Amniotic stem cell (primary cell): ENCODE data around the gene SPINK9.

Experiments
- DNase-seq: peaks from one replicate; lab custom pipeline; 2025; lab: John Stamatoyannopoulos, UW

Gene SPINK9

GRCh38 chr5:148368299-148368698 is 32.9 kb downstream of the SPINK9 start:
- no peak for DNase-seq

GRCh38 chr5:148372166-148372725 is 36.9 kb downstream of the SPINK9 start:
- DNase-seq: no peak

- no peak for DNase-seq
These were observed 37.5 kb downstream of the SPINK9 start for GRCh38 chr5:148372893-148373292.

GRCh38 chr5:148374690-148375360 is 39.5 kb downstream of the SPINK9 start:
- peak; percentile 55 for DNase-seq

GRCh38 chr5:148376198-148376597 is 40.8 kb downstream of the SPINK9 start:
- DNase-seq: no peak

GRCh38 chr5:148378670-148379069 is 43.3 kb downstream of the SPINK9 start:
- DNase-seq: no peak

GRCh38 chr5:148379340-148379739 is 44.0 kb downstream of the SPINK9 start:
- no peak for DNase-seq

- DNase-seq: no peak
These were observed 46.5 kb downstream of the SPINK9 start for GRCh38 chr5:148381906-148382305.

- DNase-seq: no peak
These were observed 47.6 kb downstream of the SPINK9 start for GRCh38 chr5:148382961-148383360.

- peak; percentile 84 for DNase-seq
These were observed 48.4 kb downstream of the SPINK9 start, which contains the start of gene FBXO38 for GRCh38 chr5:148383564-148384379. TSS of gene FBXO38 (plus strand) at chr5:148383958. CDS start at chr5:148394777, 10,819 bp downstream.

- DNase-seq: no peak
These were observed 49.0 kb downstream of the SPINK9 start for GRCh38 chr5:148384380-148384737.

- no peak for DNase-seq
These were observed 49.7 kb downstream of the SPINK9 start for GRCh38 chr5:148385094-148385493.

GRCh38 chr5:148386041-148386440 is 50.7 kb downstream of the SPINK9 start:
- DNase-seq: no peak

GRCh38 chr5:148387325-148387724 is 52.0 kb downstream of the SPINK9 start:
- DNase-seq: no peak

GRCh38 chr5:148388696-148389095 is 53.3 kb downstream of the SPINK9 start:
- DNase-seq: no peak
